Heart left ventricle (tissue), 13 donors: ENCODE measurements around the gene ERFE.

Experiments used
- CTCF ChIP-seq, 12 donors: fragments of 200-600 bp; sonication (generic) in 4 of 12; IDR thresholded peaks; one replicate each; pipeline versions ENCODE4 v1.5.0 to v1.8.0; 2018 to 2022; ENCODE audit warnings: antibody characterized with exemption in 12 of 12, mild to moderate bottlenecking in 5 of 12
- POLR2A ChIP-seq, 2 donors: fragments of 450-650 bp; IDR thresholded peaks; one replicate each; pipeline ENCODE4 v1.6.1; 2017; ENCODE audit warnings: antibody characterized with exemption in 2 of 2, mild to moderate bottlenecking in 2 of 2, moderate library complexity in 2 of 2
- donor health status: ischemic (EF 13 %, LVEDD 7.1; RV severe dilation, severe dysfunction).
- donor health status: DM: no; HTN: yes; CAD: no.
- donor health status: DM: no; HTN: no; CAD: no.
- donor health status: ischemic (EF 25% LVEDD 6.9; RV normal size, moderate dysfunction).
- donor health status: ischemic (EF 25% LVEDD 5.7; RV mildly dilated, moderate dysfunction).
- donor health status: ischemic (EF 35%, LVEDD 5.7; RV mildly dilated, moderate dysfunction).
- donor health status: nonischemic (EF 11% LVEDD 7.7; RV severe dilation, severe dysfunction).
- donor health status: DM: yes; HTN: yes; CAD: no.
- donor health status: PGD.
- donor health status: ischemic (EF 29% LVEDD 5.4; RV normal size, mild dysfunction).
- donor health status: nonischemic (EF 23%, LVEDD 6.1; RV moderate dilation, normal function).

DNA sequence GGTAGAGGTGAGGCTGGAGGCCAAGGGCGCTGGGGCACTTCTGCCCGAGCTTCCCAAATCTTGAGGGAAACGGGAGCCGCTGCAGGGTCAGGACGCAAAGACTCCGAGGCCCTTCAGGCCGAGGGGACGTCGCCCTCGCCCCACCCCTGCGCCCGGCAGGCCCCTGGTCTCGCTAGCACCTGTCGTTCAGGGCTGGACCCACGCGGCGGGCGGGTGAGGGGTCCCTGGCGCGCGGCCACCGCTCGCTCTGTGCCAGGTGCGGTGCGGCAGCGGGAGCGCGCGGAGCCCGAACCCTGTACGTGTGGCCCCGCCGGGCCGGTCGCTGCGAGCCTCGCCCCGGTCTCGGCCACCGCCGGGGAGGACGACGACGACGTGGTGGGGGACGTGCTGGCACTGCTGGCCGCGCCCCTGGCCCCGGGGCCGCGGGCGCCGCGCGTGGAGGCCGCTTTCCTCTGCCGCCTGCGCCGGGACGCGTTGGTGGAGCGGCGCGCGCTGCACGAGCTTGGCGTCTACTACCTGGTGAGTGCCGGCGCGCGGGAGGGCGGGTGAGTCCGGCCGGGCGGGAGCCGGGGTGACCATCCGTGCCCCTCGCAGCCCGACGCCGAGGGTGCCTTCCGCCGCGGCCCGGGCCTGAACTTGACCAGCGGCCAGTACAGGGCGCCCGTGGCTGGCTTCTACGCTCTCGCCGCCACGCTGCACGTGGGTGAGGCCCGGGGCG lies 4.9 kb downstream of the ERFE start:
- TF ChIP-seq POLR2A (IDR thresholded peaks at IDR 0.05) (no peak), CTCF (IDR thresholded peaks at IDR 0.05) (no peak)
